Measurements from ENCODE around the gene LSM12.

LSM12 gene

GRCh38 chr17:44006598-44007345, 59.7 kb downstream of the LSM12 start:
- H2BK15ac ChIP-seq (ENCODE audit: low read depth, poor library complexity, severe bottlenecking), result peak overlapping the region; percentile 60
- H3K27ac ChIP-seq (ENCODE audit: low read length, poor library complexity, severe bottlenecking), result peak overlapping the region; percentile 29
- H2BK12ac ChIP-seq (ENCODE audit: low read length in 2 of 2), result peak overlapping the region; percentile 15 to 64
- H2AFZ ChIP-seq (ENCODE audit: low read depth, low read length), result peak overlapping the region; percentile 48
- peaks cover 12 to 29% of the 10 kb centered on the region in 2 experiments for H3K36me3 ChIP-seq (ENCODE audit: control insufficient read depth in 1 of 2, insufficient read depth in 2 of 2, low read depth in 1 of 2, low read length in 2 of 2)
- peaks cover 0 to 16% of the 10 kb centered on the region in 2 experiments for H3K27me3 ChIP-seq (ENCODE audit: control insufficient read depth in 1 of 2, insufficient read depth in 1 of 2, low read length in 2 of 2)
- peak overlapping the region; percentile 65 to 81 for H3K4me3 ChIP-seq (ENCODE audit: insufficient read depth in 1 of 2, low read depth in 1 of 2, low read length in 2 of 2)
- WGBS, result 1% methylated on average over 37 of the region's 40 CpGs
- no peak overlapping the region for H2AK5ac ChIP-seq (ENCODE audit: low read length, severe bottlenecking)
- H3K9ac ChIP-seq (ENCODE audit: low read length), result peak overlapping the region; percentile 78
- H2BK120ac ChIP-seq (ENCODE audit: low read depth, low read length), result no peak overlapping the region
- no peak overlapping the region for H3K23ac ChIP-seq (ENCODE audit: low read length in 2 of 2)
- H4K91ac ChIP-seq (ENCODE audit: low read length), result no peak overlapping the region
- DNase-seq, result peak; percentile 95
- peak overlapping the region; percentile 5 for H4K8ac ChIP-seq (ENCODE audit: low read length)
- H3K9me3 ChIP-seq (ENCODE audit: control insufficient read depth, low read length), result no peaks in the 10 kb centered on the region
- H2BK5ac ChIP-seq (ENCODE audit: low read depth, low read length, poor library complexity, severe bottlenecking), result peak overlapping the region; percentile 46
- H3K4me1 ChIP-seq (ENCODE audit: control insufficient read depth, insufficient read depth, low read depth, low read length), result peaks cover 39% of the 10 kb centered on the region
- H3K14ac ChIP-seq (ENCODE audit: low read length in 2 of 2), result no peak overlapping the region
- peaks cover 25% of the 10 kb centered on the region for H3K79me1 ChIP-seq (replicated peaks; ENCODE audit: low read length, poor library complexity, severe bottlenecking)
- peak overlapping the region; percentile 9 to 56 for H3K4ac ChIP-seq (ENCODE audit: low read depth in 1 of 2, low read length in 2 of 2)
- H3K18ac ChIP-seq (ENCODE audit: low read depth in 1 of 2, low read length in 2 of 2), result peak overlapping the region; percentile 50 to 86
- peak overlapping the region; percentile 83 for H3K4me2 ChIP-seq (ENCODE audit: low read length, poor library complexity, severe bottlenecking)

GRCh38 chr17:44006272-44006597, 60.2 kb downstream of the LSM12 start:
- H3K9ac ChIP-seq (ENCODE audit: low read length), result peak overlapping the region; percentile 78

GRCh38 chr17:44005527-44006271, 60.8 kb downstream of the LSM12 start:
- H3K18ac ChIP-seq (ENCODE audit: low read depth in 1 of 2, low read length in 2 of 2), result peak overlapping the region in 1 of 2 experiments; percentile 67
- H3K4me2 ChIP-seq (ENCODE audit: low read length, poor library complexity, severe bottlenecking), result peak overlapping the region; percentile 83
- H3K4me1 ChIP-seq (ENCODE audit: control insufficient read depth, insufficient read depth, low read depth, low read length), result peaks cover 40% of the 10 kb centered on the region
- DNase-seq, result peak; percentile 33
- H2BK15ac ChIP-seq (ENCODE audit: low read depth, poor library complexity, severe bottlenecking), result peak overlapping the region; percentile 39
- H3K23ac ChIP-seq (ENCODE audit: low read length in 2 of 2), result peak overlapping the region in 1 of 2 experiments; percentile 28
- H2AK5ac ChIP-seq (ENCODE audit: low read length, severe bottlenecking), result no peak overlapping the region
- peak overlapping the region; percentile 49 to 81 for H3K4me3 ChIP-seq (ENCODE audit: insufficient read depth in 1 of 2, low read depth in 1 of 2, low read length in 2 of 2)
- H3K79me1 ChIP-seq (replicated peaks; ENCODE audit: low read length, poor library complexity, severe bottlenecking), result peaks cover 19% of the 10 kb centered on the region
- 4% methylated on average over 51 of the region's 59 CpGs for WGBS
- H2AFZ ChIP-seq (ENCODE audit: low read depth, low read length), result peak overlapping the region; percentile 6
- peak overlapping the region; percentile 78 for H3K9ac ChIP-seq (ENCODE audit: low read length)
- H3K4ac ChIP-seq (ENCODE audit: low read depth in 1 of 2, low read length in 2 of 2), result peak overlapping the region in 1 of 2 experiments; percentile 54
- H2BK12ac ChIP-seq (ENCODE audit: low read length in 2 of 2), result peak overlapping the region; percentile 55 to 64
- H3K27ac ChIP-seq (ENCODE audit: low read length, poor library complexity, severe bottlenecking), result no peak overlapping the region
- no peaks in the 10 kb centered on the region for H3K9me3 ChIP-seq (ENCODE audit: control insufficient read depth, low read length)
- H4K91ac ChIP-seq (ENCODE audit: low read length), result peak overlapping the region; percentile 36
- H2BK120ac ChIP-seq (ENCODE audit: low read depth, low read length), result no peak overlapping the region
- H3K27me3 ChIP-seq (ENCODE audit: control insufficient read depth in 1 of 2, insufficient read depth in 1 of 2, low read length in 2 of 2), result peaks cover 0 to 16% of the 10 kb centered on the region in 2 experiments
- H3K14ac ChIP-seq (ENCODE audit: low read length in 2 of 2), result peak overlapping the region in 1 of 2 experiments; percentile 19
- peak overlapping the region; percentile 42 for H4K8ac ChIP-seq (ENCODE audit: low read length)
- H3K36me3 ChIP-seq (ENCODE audit: control insufficient read depth in 1 of 2, insufficient read depth in 2 of 2, low read depth in 1 of 2, low read length in 2 of 2), result peaks cover 5 to 26% of the 10 kb centered on the region in 2 experiments
- no peak overlapping the region for H2BK5ac ChIP-seq (ENCODE audit: low read depth, low read length, poor library complexity, severe bottlenecking)

More at GRCh38 chr17:44006272-44006597, 60.2 kb downstream of the LSM12 start:
- Histone ChIP-seq H2AK5ac (ENCODE audit: low read length, severe bottlenecking) (no peak overlapping the region), H3K27ac (ENCODE audit: low read length, poor library complexity, severe bottlenecking) (no peak overlapping the region), H3K14ac (ENCODE audit: low read length in 2 of 2) (no peak overlapping the region), H3K23ac (ENCODE audit: low read length in 2 of 2) (no peak overlapping the region), H3K4me1 (ENCODE audit: control insufficient read depth, insufficient read depth, low read depth, low read length) (peaks cover 40% of the 10 kb centered on the region), H4K8ac (ENCODE audit: low read length) (peak overlapping the region; percentile 5), H3K79me1 (replicated peaks; ENCODE audit: low read length, poor library complexity, severe bottlenecking) (peaks cover 22% of the 10 kb centered on the region), H3K9me3 (ENCODE audit: control insufficient read depth, low read length) (no peaks in the 10 kb centered on the region), H2BK120ac (ENCODE audit: low read depth, low read length) (no peak overlapping the region), H3K4ac (ENCODE audit: low read depth in 1 of 2, low read length in 2 of 2) (no peak overlapping the region), H2BK12ac (ENCODE audit: low read length in 2 of 2) (peak overlapping the region; percentile 55 to 64), H2AFZ (ENCODE audit: low read depth, low read length) (peak overlapping the region; percentile 6), H3K36me3 (ENCODE audit: control insufficient read depth in 1 of 2, insufficient read depth in 2 of 2, low read depth in 1 of 2, low read length in 2 of 2) (peaks cover 7 to 27% of the 10 kb centered on the region in 2 experiments), H3K4me2 (ENCODE audit: low read length, poor library complexity, severe bottlenecking) (peak overlapping the region; percentile 83), H2BK15ac (ENCODE audit: low read depth, poor library complexity, severe bottlenecking) (peak overlapping the region; percentile 39), H2BK5ac (ENCODE audit: low read depth, low read length, poor library complexity, severe bottlenecking) (no peak overlapping the region), H3K4me3 (ENCODE audit: insufficient read depth in 1 of 2, low read depth in 1 of 2, low read length in 2 of 2) (peak overlapping the region; percentile 49 to 81), H3K18ac (ENCODE audit: low read depth in 1 of 2, low read length in 2 of 2) (peak overlapping the region in 1 of 2 experiments; percentile 67), H4K91ac (ENCODE audit: low read length) (peak overlapping the region; percentile 36), H3K27me3 (ENCODE audit: control insufficient read depth in 1 of 2, insufficient read depth in 1 of 2, low read length in 2 of 2) (peaks cover 0 to 16% of the 10 kb centered on the region in 2 experiments)
- 1% methylated on average over 21 of the region's 21 CpGs for WGBS
- DNase-seq, result no peak

Data from mesenchymal stem cell (in vitro differentiated cells and primary cell).